ENCODE results near the gene THYN1.

The THYN1 gene

GRCh38 chr11:134223121-134223520, 30.0 kb downstream of the THYN1 start:
- no peak for DNase-seq (ENCODE audit: low spot score)

DNA sequence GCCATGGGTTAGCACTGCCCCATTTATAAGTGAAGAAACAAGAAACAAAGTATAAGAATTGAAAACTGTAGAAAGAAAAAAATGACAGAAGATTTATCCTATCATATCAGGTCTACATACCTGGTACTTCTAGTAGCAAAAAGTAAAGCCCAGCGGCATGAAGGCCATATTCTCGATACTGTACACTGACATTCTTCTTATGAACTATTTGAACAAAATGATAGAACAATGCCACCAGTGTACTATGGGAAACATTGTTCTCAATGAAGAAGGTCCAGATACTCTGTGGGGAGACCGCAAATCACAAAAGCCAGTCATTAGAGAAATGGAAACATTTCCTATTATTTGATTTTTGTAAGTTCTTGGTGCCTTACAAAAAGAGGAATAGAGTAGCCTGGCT, 36.3 kb downstream of the THYN1 start:
- no peak for DNase-seq (ENCODE audit: low spot score)

GRCh38 chr11:134215836-134216235, 37.3 kb downstream of the THYN1 start:
- DNase-seq (ENCODE audit: low spot score) = no peak

- DNase-seq (ENCODE audit: low spot score) = no peak
Observed at GRCh38 chr11:134207538-134208239, 45.5 kb downstream of the THYN1 start.

DNA sequence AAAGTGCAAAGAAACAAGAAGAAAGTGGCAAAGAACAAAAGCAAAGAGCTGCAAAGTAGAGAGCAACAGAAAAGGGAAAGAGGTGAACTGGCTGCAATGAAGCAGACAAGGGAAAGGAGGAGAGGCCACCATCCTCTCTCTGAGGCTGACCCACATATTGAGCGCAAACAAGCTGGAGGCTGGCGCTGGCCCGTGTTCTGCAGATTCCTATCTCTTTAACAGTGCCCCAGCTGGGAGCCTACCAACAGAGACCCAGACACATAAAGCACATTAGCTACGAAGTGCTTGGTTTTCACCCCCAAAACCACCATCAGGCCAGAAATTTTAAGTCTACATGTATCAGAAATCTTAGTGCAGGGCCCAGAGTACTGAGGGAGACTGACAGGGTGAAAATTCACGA, 47.0 kb downstream of the THYN1 start:
- no peak for DNase-seq (ENCODE audit: low spot score)

DNA sequence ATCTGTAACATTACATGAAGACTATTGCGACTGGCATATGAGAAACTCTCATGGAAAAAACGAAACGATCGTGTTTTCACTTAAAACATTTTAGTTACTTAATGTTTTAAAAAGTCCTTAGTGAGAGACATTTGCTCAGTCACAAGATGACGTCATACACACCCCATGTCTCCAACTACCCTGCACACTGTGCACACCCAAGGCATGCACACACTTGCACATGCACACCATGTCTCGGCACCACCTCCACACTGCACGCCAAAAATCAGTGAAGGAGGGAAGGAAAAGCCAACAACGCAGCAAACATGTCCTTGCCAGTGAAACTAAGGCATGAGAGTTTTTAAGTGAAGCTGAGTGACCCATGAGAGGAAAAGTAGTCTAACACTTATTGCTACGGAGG, 47.4 kb downstream of the THYN1 start:
- no peak for DNase-seq (ENCODE audit: low spot score)

GRCh38 chr11:134202661-134203060, 50.5 kb downstream of the THYN1 start:
- no peak for DNase-seq (ENCODE audit: low spot score)

- DNase-seq (ENCODE audit: low spot score) = no peak
Observed at GRCh38 chr11:134200688-134201087, 52.5 kb downstream of the THYN1 start.

DNA sequence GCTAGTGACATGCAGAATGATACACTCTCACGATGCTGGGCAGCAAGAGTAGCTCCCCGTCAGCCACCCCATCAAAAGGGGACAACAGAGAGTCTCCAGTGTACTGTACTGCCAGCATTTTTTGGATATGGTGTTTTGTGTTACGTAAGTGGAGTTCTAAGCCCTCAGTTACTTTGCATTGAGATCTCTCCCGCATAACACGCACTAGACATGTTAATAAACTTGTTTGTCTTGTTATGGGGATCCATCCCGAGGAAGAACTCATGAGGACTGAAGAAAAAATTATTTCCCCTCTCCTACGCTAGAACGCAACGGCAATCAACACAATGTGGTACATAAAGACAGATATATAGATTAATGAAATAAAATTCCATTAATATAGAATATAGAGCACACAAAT, 53.6 kb downstream of the THYN1 start:
- no peak for DNase-seq (ENCODE audit: low spot score)

All from SW480 (cell line).